SK-N-SH treated with all-trans-retinoic acid at 6 μM for 48 hours (cell line): ENCODE results near the gene SYNE2.

ENCODE experiments used
- ATAC-seq: fragments of 200-7000 bp; cut with Tn5 transposase; 3 replicates; pipeline ENCODE4 v1.9.1; 2020; ENCODE audit warnings: mild to moderate bottlenecking, moderate library complexity
- ARNTL ChIP-seq: fragments of 450-650 bp; formaldehyde crosslinking; IDR thresholded peaks from 2 replicates; pipeline ENCODE4 v1.5.0; 2020; ENCODE audit warnings: low read depth, mild to moderate bottlenecking, moderate library complexity, borderline replicate concordance
- BACH2 ChIP-seq: fragments of 250-450 bp; sonication (Bioruptor Pico); IDR thresholded peaks from 2 replicates; pipeline ENCODE4 v1.9.0; 2021; ENCODE audit warnings: mild to moderate bottlenecking, borderline replicate concordance
- CSRNP3 ChIP-seq: fragments of 250-450 bp; sonication (Bioruptor Pico); IDR thresholded peaks from 2 replicates; pipeline ENCODE4 v1.5.1; 2021; ENCODE audit warnings: mild to moderate bottlenecking, moderate library complexity
- ESRRG ChIP-seq: fragments of 250-450 bp; sonication (Bioruptor Pico); IDR thresholded peaks from 2 replicates; pipeline ENCODE4 v1.6.1; 2021; ENCODE audit warnings: mild to moderate bottlenecking
- ISL1 ChIP-seq: fragments of 250-450 bp; sonication (Bioruptor Pico); IDR thresholded peaks from 2 replicates; pipeline ENCODE4 v2.1.2; 2022; ENCODE audit warnings: mild to moderate bottlenecking, moderate library complexity
- OSR1 ChIP-seq: fragments of 250-450 bp; sonication (Bioruptor Pico); IDR thresholded peaks from 2 replicates; pipeline ENCODE4 v1.8.0; 2022; ENCODE audit warnings: moderate library complexity, mild to moderate bottlenecking, inconsistent platforms
- PATZ1 ChIP-seq: fragments of 250-450 bp; sonication (Bioruptor Pico); IDR thresholded peaks from 2 replicates; pipeline ENCODE4 v1.8.0; 2020; ENCODE audit warnings: mild to moderate bottlenecking, moderate library complexity, borderline replicate concordance
- PPARA ChIP-seq: fragments of 250-450 bp; sonication (Bioruptor Pico); IDR thresholded peaks from 2 replicates; pipeline ENCODE4 v1.5.0; 2020; ENCODE audit warnings: mild to moderate bottlenecking, borderline replicate concordance
- RARB ChIP-seq: fragments of 250-450 bp; sonication (Bioruptor Pico); IDR thresholded peaks from 2 replicates; pipeline ENCODE4 v1.8.0; 2021; ENCODE audit warnings: mild to moderate bottlenecking, moderate library complexity
- SNAI2 ChIP-seq: fragments of 250-450 bp; sonication (Bioruptor Pico); IDR thresholded peaks from 2 replicates; pipeline ENCODE4 v1.5.0; 2020; ENCODE audit warnings: mild to moderate bottlenecking, moderate library complexity
- TCF4 ChIP-seq: fragments of 250-450 bp; sonication (Bioruptor Pico); IDR thresholded peaks from 2 replicates; pipeline ENCODE4 v1.8.0; 2021; ENCODE audit warnings: mild to moderate bottlenecking, moderate library complexity, borderline replicate concordance
- TOX ChIP-seq: fragments of 250-450 bp; sonication (Bioruptor Pico); IDR thresholded peaks from 2 replicates; pipeline ENCODE4 v1.8.0; 2021; ENCODE audit warnings: mild to moderate bottlenecking, moderate library complexity, borderline replicate concordance
- TSHZ2 ChIP-seq: fragments of 250-450 bp; sonication (Bioruptor Pico); IDR thresholded peaks from 2 replicates; pipeline ENCODE4 v1.5.0; 2020; ENCODE audit warnings: mild to moderate bottlenecking, moderate library complexity
- ZC3H10 ChIP-seq: fragments of 250-450 bp; sonication (Bioruptor Pico); IDR thresholded peaks from 2 replicates; pipeline ENCODE4 v1.5.1; 2021; ENCODE audit warnings: mild to moderate bottlenecking, moderate library complexity
- ZFP3 ChIP-seq: fragments of 250-450 bp; sonication (Bioruptor Pico); IDR thresholded peaks from 2 replicates; pipeline ENCODE4 v1.5.0; 2020; ENCODE audit warnings: mild to moderate bottlenecking, moderate library complexity
- ZNF565 ChIP-seq: fragments of 450-650 bp; formaldehyde crosslinking; conservative IDR thresholded peaks from 2 replicates; pipeline ENCODE4 v1.5.0; 2020; ENCODE audit warnings: low read depth, mild to moderate bottlenecking, moderate library complexity
- ZNF70 ChIP-seq: fragments of 450-650 bp; formaldehyde crosslinking; IDR thresholded peaks from 2 replicates; pipeline ENCODE4 v1.5.0; 2020; ENCODE audit warnings: mild to moderate bottlenecking, moderate library complexity
- ZNF8 ChIP-seq: fragments of 450-650 bp; formaldehyde crosslinking; IDR thresholded peaks from 2 replicates; pipeline ENCODE4 v1.5.0; 2020; ENCODE audit warnings: mild to moderate bottlenecking, moderate library complexity
- TF ChIP-seq, protein P1 (sequence below): fragments of 250-450 bp; sonication (Bioruptor Pico); IDR thresholded peaks from 2 replicates; pipeline ENCODE4 v1.5.1; 2020; ENCODE audit warnings: low read depth, mild to moderate bottlenecking, moderate library complexity
- TF ChIP-seq, protein P2 (sequence below): fragments of 250-450 bp; sonication (Bioruptor Pico); IDR thresholded peaks from 2 replicates; pipeline ENCODE4 v1.8.0; 2021; ENCODE audit warnings: low read depth, mild to moderate bottlenecking, moderate library complexity, borderline replicate concordance

The SYNE2 gene

DNA sequence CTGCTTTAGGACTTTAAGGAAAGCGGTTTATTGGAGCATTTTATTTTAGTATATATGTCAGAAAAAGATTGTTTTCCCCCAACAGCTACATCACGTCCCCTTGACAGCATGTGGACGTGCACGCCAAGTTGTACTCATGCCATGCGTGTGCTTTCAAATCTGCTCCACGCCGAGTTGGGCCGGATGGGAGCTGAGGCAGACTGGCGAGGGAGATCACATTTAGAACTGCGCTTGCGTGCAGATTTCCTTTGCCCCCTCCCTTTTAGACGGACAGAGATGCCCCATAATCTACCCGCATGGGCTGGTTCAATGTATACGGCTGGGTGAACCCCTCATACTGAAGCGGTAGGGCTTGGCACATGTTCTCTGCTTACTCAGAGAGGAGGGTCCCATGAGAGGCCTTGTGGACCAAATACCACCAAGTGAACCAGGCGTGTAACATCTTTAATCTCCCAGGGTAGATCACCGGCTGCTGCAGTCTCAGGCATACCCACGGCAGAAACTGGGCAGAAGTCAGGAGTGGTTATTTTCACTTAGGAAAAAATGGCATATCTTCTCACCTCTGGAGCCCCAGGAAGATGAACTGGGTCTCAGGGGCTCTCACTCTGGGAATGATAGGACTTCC lies 349.2 kb downstream of the SYNE2 start:
- TF ChIP-seq SNAI2 (no peak), ARNTL (no peak), CSRNP3 (CRISPR knock-in tag) (no peak), PPARA (CRISPR knock-in tag) (no peak)

GRCh38 chr14:64202716-64203115 lies 349.9 kb downstream of the SYNE2 start:
- ATAC-seq, result no peak
- no peak for TF ChIP-seq SNAI2

More for the DNA sequence above, 349.2 kb downstream of the SYNE2 start:
- ATAC-seq, result no peak

- TF ChIP-seq, protein P1, sequence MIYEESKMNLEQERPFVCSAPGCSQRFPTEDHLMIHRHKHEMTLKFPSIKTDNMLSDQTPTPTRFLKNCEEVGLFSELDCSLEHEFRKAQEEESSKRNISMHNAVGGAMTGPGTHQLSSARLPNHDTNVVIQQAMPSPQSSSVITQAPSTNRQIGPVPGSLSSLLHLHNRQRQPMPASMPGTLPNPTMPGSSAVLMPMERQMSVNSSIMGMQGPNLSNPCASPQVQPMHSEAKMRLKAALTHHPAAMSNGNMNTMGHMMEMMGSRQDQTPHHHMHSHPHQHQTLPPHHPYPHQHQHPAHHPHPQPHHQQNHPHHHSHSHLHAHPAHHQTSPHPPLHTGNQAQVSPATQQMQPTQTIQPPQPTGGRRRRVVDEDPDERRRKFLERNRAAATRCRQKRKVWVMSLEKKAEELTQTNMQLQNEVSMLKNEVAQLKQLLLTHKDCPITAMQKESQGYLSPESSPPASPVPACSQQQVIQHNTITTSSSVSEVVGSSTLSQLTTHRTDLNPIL (CRISPR knock-in tag), result no peak
- no peak for TF ChIP-seq TCF4 (CRISPR knock-in tag)
- TF ChIP-seq ZNF8, result no peak
- no peak for TF ChIP-seq BACH2 (CRISPR knock-in tag)
- no peak for TF ChIP-seq TOX (CRISPR knock-in tag)
- TF ChIP-seq ZNF70 (CRISPR knock-in tag), result no peak
- TF ChIP-seq PATZ1 (CRISPR knock-in tag), result no peak
- no peak for TF ChIP-seq ZFP3
- no peak for TF ChIP-seq ARNTL
- no peak for TF ChIP-seq TSHZ2 (CRISPR knock-in tag)
- no peak for TF ChIP-seq ZC3H10 (CRISPR knock-in tag)
- no peak for TF ChIP-seq OSR1
- TF ChIP-seq, protein P2, sequence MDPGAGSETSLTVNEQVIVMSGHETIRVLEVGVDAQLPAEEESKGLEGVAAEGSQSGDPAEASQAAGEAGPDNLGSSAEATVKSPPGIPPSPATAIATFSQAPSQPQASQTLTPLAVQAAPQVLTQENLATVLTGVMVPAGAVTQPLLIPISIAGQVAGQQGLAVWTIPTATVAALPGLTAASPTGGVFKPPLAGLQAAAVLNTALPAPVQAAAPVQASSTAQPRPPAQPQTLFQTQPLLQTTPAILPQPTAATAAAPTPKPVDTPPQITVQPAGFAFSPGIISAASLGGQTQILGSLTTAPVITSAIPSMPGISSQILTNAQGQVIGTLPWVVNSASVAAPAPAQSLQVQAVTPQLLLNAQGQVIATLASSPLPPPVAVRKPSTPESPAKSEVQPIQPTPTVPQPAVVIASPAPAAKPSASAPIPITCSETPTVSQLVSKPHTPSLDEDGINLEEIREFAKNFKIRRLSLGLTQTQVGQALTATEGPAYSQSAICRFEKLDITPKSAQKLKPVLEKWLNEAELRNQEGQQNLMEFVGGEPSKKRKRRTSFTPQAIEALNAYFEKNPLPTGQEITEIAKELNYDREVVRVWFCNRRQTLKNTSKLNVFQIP (CRISPR knock-in tag), result no peak
- TF ChIP-seq, all 23 proteins: peak for 0
- ATAC-seq, result no peak
These were observed 350.7 kb downstream of the SYNE2 start for GRCh38 chr14:64203366-64204006.

- TF ChIP-seq ZNF565 (CRISPR knock-in tag) (no peak), PPARA (CRISPR knock-in tag) (no peak), ISL1 (CRISPR knock-in tag) (no peak), RARB (CRISPR knock-in tag) (no peak), ESRRG (CRISPR knock-in tag) (no peak), TCF4 (CRISPR knock-in tag) (no peak), TOX (CRISPR knock-in tag) (no peak), ARNTL (no peak), SNAI2 (no peak), ZFP3 (no peak)
- TF ChIP-seq, protein P1 (CRISPR knock-in tag), result no peak
- TF ChIP-seq, all 23 proteins: peak for 0
- ATAC-seq, result no peak
These were observed 355.5 kb downstream of the SYNE2 start for GRCh38 chr14:64208261-64208660.
